ENCODE data around the gene SMG6.
A peak's percentile ranks its signal among the peaks of the same experiment; 100 is the strongest.

Gene SMG6

DNA sequence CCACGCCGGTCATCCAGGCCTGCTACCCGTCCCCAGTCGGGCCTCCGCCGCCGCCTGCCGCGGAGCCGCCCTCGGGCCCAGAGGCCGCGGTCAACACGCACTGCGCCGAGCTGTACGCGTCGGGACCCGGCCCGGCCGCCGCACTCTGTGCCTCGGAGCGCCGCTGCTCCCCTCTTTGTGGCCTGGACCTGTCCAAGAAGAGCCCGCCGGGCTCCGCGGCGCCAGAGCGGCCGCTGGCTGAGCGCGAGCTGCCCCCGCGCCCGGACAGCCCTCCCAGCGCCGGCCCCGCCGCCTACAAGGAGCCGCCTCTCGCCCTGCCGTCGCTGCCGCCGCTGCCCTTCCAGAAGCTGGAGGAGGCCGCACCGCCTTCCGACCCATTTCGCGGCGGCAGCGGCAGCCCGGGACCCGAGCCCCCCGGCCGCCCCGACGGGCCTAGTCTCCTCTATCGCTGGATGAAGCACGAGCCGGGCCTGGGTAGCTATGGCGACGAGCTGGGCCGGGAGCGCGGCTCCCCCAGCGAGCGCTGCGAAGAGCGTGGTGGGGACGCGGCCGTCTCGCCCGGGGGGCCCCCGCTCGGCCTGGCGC lies 246.3 kb downstream of the SMG6 start:
- ATAC-seq (ENCODE audit: low read depth) (no peak), DNase-seq (ENCODE audit: low spot score in 2 of 2) (no peak)
- Mint-ChIP-seq H3K36me3 (peaks cover 6% of the 10 kb centered on the region), H3K27ac (no peak overlapping the region), H3K4me1 (peaks cover 21% of the 10 kb centered on the region), H3K9me3 (no peaks in the 10 kb centered on the region), H3K4me3 (peak overlapping the region; percentile 8), H3K27me3 (peaks cover 10% of the 10 kb centered on the region)

DNA sequence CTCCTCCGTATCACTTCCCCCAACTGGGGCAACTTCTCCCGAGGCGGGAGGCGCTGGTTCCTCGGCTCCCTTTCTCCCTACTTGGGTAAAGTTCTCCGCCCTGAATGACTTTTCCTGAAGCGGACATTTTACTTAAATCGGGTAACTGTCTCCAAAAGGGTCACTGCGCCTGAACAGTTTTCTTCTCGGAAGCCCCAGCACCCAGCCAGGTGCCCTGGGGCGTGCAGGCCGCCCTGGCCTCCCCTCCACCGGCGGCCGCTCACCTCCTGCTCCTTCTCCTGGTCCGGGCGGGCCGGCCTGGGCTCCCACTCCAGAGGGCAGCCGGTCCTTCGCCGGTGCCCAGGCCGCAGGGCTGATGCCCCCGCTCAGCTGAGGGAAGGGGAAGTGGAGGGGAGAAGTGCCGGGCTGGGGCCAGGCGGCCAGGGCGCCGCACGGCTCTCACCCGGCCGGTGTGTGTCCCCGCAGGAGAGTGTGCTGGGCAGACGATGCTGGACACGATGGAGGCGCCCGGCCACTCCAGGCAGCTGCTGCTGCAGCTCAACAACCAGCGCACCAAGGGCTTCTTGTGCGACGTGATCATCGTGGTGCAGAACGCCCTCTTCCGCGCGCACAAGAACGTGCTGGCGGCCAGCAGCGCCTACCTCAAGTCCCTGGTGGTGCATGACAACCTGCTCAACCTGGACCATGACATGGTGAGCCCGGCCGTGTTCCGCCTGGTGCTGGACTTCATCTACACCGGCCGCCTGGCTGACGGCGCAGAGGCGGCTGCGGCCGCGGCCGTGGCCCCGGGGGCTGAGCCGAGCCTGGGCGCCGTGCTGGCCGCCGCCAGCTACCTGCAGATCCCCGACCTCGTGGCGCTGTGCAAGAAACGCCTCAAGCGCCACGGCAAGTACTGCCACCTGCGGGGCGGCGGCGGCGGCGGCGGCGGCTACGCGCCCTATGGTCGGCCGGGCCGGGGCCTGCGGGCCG lies 247.1 kb downstream of the SMG6 start:
- ATAC-seq (ENCODE audit: low read depth) (no peak), DNase-seq (ENCODE audit: low spot score in 2 of 2) (peak; percentile 48 to 62)
- H3K4me3 Mint-ChIP-seq = peak overlapping the region; percentile 77
- no peaks in the 10 kb centered on the region for H3K9me3 Mint-ChIP-seq
- peaks cover 16% of the 10 kb centered on the region for H3K27me3 Mint-ChIP-seq
- peak overlapping the region; percentile 17 for H3K27ac Mint-ChIP-seq
- peaks cover 28% of the 10 kb centered on the region for H3K4me1 Mint-ChIP-seq
- peaks cover 6% of the 10 kb centered on the region for H3K36me3 Mint-ChIP-seq

DNA sequence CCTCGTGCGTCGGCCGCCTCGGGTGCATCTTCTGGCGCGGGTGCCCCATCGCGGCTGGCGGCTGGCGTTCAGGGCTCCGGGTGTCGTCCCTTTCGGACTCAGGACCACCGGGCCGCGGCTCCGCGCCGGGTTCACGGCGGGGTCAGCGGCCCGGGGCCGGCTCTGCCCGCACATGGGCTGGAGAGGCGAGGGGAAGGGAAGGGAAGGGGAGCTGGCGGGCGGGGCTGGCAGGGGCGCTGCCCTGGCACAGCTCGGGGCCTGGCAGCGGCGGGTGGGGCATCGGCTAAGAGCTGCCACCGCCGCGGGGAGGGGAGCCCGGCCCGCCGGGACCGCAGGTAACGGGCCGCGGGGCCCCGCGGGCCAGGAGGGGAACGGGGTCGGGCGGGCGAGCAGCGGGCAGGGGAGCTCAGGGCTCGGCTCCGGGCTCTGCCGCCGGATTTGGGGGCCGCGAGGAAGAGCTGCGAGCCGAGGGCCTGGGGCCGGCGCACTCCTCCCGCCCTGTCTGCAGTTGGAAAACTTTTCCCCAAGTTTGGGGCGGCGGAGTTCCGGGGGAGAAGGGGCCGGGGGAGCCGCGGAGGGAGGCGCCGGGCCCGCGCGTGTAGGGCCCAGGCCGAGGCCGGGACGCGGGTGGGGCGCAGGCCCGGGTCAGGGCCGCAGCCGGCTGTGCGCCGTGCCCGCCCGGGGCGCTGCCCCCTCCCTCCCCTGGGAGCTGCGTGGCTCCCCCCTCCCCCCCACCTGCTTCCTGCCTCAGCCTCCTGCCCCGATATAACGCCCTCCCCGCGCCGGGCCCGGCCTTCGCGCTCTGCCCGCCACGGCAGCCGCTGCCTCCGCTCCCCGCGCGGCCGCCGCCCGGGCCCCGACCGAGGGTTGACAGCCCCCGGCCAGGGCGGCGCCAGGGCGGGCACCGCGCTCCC lies 248.0 kb downstream of the SMG6 start:
- DNase-seq (ENCODE audit: low spot score in 2 of 2) = peak in 1 of 2 donors; percentile 53
- Mint-ChIP-seq H3K4me3 (peak overlapping the region; percentile 77), H3K9me3 (no peaks in the 10 kb centered on the region), H3K27me3 (peaks cover 16% of the 10 kb centered on the region), H3K36me3 (peaks cover 4% of the 10 kb centered on the region), H3K4me1 (peaks cover 26% of the 10 kb centered on the region), H3K27ac (no peak overlapping the region)
- peak; percentile 2 for ATAC-seq (ENCODE audit: low read depth)

DNA sequence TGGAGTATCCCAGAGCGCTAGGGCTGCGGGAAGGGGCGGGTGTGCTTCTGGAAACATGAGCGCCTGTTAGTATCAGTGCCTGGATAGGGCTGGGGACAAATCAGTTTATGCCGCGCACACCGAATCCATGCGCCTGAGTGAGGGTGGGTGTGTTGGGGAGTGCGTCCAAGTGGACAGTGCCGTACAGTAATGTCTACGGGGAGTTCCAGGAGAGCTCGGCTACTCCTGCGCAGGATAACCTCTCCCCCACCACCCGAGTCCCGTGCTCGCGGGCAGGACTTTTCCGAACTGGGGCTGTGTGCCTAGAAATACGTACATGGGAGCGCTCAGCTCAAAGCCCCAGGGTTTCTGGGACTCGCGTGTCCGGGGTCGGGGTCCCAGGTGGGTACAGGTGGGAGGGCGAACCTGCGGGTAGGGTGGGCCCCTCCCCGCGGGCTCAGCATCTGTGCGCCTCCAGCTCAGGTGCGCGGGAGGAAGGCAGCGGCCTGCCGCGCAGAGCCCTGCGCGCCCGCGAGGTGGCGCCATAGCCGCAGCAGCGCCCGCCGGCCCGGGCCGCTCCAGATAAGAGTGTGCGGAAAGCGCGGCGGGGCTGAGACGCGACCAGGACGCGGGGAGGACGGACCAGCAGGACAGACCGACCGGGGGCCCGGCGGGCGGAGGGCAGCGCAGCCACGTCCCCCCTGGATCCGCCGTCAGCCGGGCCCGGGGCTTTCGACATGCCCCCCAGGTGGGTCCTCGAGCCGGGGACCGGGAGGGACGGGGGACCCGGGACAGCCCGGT lies 248.9 kb downstream of the SMG6 start, which contains the start of gene HIC1:
Gene HIC1, plus strand, starts transcription at position 592 of the 780 bp plus-strand sequence. CDS start 1,588 bp downstream, outside the sequence.
- H3K36me3 Mint-ChIP-seq = no peaks in the 10 kb centered on the region
- peak; percentile 86 to 93 for DNase-seq (ENCODE audit: low spot score in 2 of 2)
- H3K27me3 Mint-ChIP-seq = peaks cover 14% of the 10 kb centered on the region
- H3K4me3 Mint-ChIP-seq = peak within 1 kb of the TSS; percentile 80
- no peaks in the 10 kb centered on the region for H3K9me3 Mint-ChIP-seq
- peaks cover 22% of the 10 kb centered on the region for H3K4me1 Mint-ChIP-seq
- peak within 1 kb of the TSS; percentile 55 for H3K27ac Mint-ChIP-seq
- peak; percentile 44 for ATAC-seq (ENCODE audit: low read depth)

DNA sequence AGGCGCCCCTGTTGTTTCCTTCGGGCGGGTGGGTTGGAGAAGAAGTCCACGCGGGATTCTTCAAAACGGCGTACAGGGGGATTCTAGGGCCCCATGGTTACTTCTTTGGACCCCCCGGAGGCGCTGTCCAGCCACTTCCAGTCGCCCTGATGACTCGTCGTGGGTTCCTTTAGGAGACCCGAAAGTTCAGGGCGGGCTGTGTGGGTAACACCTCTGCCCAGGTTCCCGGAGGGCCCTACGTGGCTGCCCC lies 249.4 kb downstream of the SMG6 start:
- H3K4me1 Mint-ChIP-seq = peaks cover 18% of the 10 kb centered on the region
- peaks cover 14% of the 10 kb centered on the region for H3K27me3 Mint-ChIP-seq
- H3K9me3 Mint-ChIP-seq = no peaks in the 10 kb centered on the region
- no peaks in the 10 kb centered on the region for H3K36me3 Mint-ChIP-seq
- H3K4me3 Mint-ChIP-seq = peak overlapping the region; percentile 80
- H3K27ac Mint-ChIP-seq = no peak overlapping the region
- no peak for ATAC-seq (ENCODE audit: low read depth)
- peak in 1 of 2 donors; percentile 54 for DNase-seq (ENCODE audit: low spot score in 2 of 2)

DNA sequence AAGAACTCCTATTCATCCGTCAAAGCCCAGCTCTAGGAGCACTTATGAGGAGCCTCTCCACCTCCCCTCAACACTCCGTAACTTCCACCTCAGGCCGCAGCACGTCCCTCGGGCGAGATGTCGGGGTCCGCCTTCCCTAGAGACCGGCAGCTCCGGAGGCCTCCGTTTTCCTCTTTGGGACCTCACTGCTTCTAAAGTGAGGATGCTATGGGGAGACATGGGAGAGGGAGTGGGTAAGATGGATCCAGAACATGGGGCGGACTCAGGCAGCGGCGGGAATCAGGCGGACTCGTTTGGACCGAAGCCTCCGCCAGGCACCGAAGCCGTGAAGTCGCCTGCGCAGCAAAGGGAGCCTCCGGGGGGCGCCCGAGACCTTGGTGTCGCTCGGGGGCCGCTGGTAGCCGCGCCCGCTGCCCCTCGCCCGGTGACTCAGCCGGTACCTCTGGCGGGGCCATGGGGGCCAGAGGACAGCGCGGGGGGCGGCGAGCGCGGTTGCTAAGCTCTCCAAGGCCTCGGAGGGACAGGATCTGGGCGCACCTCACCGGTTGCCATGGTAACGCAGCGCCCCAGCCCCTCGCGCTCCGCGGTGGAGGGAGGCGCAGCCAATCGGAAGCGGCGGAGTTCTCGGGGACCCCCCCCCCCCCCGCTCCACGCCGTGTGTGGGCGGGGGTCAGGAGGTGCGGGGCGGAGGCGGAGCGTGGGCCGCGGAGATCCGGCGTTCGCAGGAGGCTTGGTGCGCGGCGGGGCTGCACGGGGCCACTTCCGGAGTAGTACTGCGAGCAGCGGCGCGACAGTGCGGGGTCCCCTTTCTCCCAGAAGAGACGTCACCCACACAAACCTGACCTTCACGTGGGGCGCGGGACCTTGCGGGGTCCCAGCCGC lies 250.0 kb downstream of the SMG6 start:
- peaks cover 15% of the 10 kb centered on the region for H3K4me1 Mint-ChIP-seq
- DNase-seq (ENCODE audit: low spot score in 2 of 2) = peak; percentile 64 to 78
- peak overlapping the region; percentile 55 for H3K27ac Mint-ChIP-seq
- ATAC-seq (ENCODE audit: low read depth) = no peak
- H3K27me3 Mint-ChIP-seq = peaks cover 14% of the 10 kb centered on the region
- no peaks in the 10 kb centered on the region for H3K36me3 Mint-ChIP-seq
- H3K4me3 Mint-ChIP-seq = peak overlapping the region; percentile 80
- no peaks in the 10 kb centered on the region for H3K9me3 Mint-ChIP-seq

DNA sequence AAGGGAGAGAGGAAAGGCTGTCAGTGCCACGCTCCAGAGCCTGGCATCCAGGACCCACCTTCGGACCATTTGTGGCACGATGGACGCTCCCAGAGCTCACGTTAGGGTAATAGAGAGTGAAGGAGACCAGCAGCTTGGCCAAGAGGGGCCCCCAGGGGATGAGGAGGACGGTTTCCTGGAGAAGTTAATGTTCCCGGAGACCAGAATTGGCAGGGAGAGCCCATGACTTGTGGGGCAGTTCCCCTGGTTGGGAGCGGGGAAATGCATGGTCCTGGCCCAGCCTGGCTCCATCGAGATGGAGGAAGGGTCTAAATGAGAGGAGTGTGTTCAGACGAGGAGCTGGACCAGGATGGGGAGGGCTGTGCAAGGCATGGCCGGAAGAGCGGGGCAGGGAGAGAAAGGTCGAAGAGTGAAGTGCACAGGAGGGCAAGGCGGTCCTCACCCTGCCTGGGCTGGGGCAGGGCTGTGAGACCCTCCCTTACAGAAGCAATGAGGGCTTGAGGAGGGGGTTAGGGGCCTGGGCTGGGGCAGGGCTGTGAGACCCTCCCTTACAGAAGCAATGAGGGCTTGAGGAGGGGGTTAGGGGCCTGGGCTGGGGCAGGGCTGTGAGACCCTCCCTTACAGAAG lies 251.5 kb downstream of the SMG6 start:
- ATAC-seq (ENCODE audit: low read depth) = no peak
- Mint-ChIP-seq H3K9me3 (no peaks in the 10 kb centered on the region), H3K27me3 (peaks cover 18% of the 10 kb centered on the region), H3K27ac (peak overlapping the region; percentile 18), H3K36me3 (no peaks in the 10 kb centered on the region), H3K4me3 (peak overlapping the region; percentile 37), H3K4me1 (peaks cover 19% of the 10 kb centered on the region)
- no peak for DNase-seq (ENCODE audit: low spot score in 2 of 2)

DNA sequence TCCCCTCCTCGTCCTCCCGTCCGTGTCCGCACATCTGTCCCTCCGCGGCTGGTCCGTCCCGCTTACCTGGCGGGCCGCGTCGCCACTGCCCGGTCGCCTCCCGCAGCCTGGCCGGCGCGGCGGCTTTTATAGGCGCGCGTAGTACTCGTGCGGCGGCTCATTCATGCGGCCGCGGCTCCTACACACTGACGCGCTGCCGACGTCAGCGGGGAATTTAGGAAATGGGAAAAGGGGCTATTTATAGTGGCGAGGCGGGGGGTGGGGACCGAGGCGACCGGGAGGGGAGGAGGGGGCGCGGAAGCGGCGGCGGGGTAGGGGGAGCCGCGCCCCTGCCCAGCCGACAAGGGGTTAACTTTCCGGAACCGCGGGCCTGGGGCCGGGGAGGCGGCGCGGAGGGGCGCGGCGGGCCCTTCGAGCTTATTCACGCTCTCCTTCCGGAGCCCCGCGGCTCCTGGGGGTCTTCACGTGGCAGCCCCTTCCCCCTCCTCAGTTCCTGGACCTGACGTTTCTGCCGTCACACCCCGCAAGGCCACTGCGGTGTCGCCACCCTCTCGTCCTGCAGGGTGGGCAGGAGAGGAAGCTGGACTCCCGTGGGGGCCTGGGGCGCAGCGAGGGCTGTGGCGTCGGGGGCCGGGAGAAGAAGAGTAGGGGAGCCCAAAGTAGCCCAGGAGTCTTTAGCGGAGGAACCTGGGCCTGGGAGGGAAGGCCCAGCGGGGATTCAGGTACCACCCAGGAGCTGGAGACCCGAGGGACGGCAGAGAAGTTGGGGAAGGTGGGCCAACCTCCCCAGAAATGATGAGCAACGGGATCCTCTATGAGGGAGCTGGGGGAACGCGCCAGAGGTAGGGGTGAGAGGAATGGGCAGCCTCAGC lies 252.3 kb downstream of the SMG6 start:
- DNase-seq (ENCODE audit: low spot score in 2 of 2) = no peak
- H3K4me3 Mint-ChIP-seq = peak overlapping the region; percentile 43
- H3K27ac Mint-ChIP-seq = peak overlapping the region; percentile 58
- H3K4me1 Mint-ChIP-seq = peaks cover 19% of the 10 kb centered on the region
- ATAC-seq (ENCODE audit: low read depth) = no peak
- no peaks in the 10 kb centered on the region for H3K36me3 Mint-ChIP-seq
- peaks cover 18% of the 10 kb centered on the region for H3K27me3 Mint-ChIP-seq
- H3K9me3 Mint-ChIP-seq = no peaks in the 10 kb centered on the region

DNA sequence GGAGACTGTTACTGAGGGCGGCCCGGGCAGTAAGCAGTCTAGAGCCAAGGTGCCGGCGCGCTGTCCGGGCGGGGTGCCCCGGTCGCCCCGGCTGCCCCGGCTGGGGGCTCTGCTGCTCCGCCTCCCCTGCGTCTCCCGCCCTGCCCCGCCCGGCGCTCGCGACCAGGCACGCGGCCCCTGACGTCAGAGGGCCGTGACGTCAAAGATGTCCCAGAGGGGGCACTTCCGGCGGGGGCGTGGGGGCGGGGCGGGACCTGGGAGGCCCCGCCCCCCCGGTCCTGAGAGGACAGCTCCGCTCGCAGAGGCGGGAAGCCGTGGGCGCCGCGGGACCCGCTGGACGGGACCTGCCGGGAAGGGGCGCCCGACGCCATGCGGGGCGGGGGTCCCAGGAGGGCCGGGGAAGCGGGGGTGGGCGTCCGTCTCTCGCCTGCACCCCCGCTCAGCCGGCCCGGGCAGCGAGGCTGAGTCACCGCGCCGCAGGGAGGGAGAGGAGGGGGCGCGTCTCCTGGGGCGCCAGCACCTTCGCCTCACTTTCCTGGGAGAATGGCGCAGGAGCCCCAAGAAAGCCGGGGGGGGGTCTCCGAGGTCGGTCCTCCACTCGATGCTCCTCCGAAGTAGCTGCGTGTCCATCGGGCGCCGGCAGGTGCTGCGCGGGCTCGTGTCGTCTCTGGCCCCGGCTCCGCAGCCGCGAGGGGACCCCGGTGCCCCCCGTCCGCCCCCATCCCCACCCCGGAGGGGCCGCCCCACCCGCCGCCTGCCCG lies 253.1 kb downstream of the SMG6 start:
- Mint-ChIP-seq H3K27me3 (peaks cover 18% of the 10 kb centered on the region), H3K9me3 (no peaks in the 10 kb centered on the region), H3K4me3 (no peak overlapping the region), H3K4me1 (peaks cover 19% of the 10 kb centered on the region), H3K27ac (peak overlapping the region; percentile 58), H3K36me3 (no peaks in the 10 kb centered on the region)
- ATAC-seq (ENCODE audit: low read depth) (peak; percentile 35), DNase-seq (ENCODE audit: low spot score in 2 of 2) (no peak)

DNA sequence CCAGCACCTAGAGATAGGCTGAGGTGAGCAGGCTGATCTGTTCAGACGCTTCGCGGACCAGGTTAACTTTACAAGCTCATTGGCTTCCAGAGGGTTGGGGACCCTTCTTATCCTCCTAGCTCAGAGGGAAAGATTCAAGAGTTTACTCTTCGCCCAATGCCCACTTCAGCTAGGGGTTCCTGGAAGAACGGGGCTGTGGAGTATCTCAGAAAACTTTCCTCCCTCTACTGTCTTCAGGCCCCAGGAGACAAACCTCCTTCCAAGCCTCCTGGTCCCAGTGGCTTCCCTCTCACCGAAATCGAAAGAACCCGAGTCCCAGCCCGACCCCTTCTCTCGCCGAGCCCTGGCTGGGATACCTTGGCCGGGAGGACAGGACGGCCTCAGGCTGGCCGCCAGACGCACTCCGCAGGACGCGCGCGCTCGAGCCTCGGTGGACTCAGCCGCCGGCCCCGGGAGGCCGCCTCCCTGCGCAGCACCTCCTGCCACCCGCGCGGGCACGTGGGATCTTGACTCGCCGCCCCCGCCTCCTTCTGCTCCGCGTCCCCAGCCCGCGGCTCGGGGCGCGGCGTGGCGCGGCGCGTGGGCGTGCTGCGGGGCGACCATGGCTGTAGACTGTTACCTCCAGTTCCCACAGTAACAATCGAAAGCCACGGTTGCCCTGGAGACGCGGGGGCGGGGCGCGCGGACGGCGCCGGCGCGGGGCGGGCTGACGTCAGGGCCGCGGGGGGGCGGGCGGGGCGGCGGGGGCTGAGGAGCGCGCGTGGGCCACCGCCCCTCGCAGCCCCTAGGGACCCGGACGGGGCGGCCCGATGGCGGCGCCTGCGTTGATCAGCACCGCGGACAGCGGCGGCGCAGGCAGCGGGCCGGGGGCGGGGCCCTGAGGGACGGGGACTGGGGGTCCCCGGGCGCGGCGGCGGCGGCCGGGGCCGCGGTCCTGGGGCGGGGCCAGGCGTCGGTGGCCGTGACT lies 254.0 kb downstream of the SMG6 start:
- Mint-ChIP-seq H3K36me3 (no peaks in the 10 kb centered on the region), H3K4me3 (peak overlapping the region; percentile 74), H3K4me1 (peaks cover 20% of the 10 kb centered on the region), H3K27ac (peak overlapping the region; percentile 74), H3K27me3 (peaks cover 16% of the 10 kb centered on the region), H3K9me3 (no peaks in the 10 kb centered on the region)
- DNase-seq (ENCODE audit: low spot score in 2 of 2) = peak; percentile 87 to 90
- peak; percentile 76 for ATAC-seq (ENCODE audit: low read depth)
